ENCODE results near the gene FILIP1L. TPM values are rescaled to one million over a fixed set of nuclear protein-coding genes. Genes with fewer than 3 reads are reported as not detected.

The FILIP1L gene
- total and polyA plus RNA-seq, 2 of the 13 experiments (the other 11 are each of a cell fraction or from before 2014, with no cell fraction given): 8.1 to 187 TPM

- TF ChIP-seq MLXIP (CRISPR knock-in tag; IDR thresholded peaks at IDR 0.05; ENCODE audit: borderline replicate concordance) (no peak), ZNF430 (CRISPR knock-in tag; IDR thresholded peaks at IDR 0.05) (no peak), PLRG1 (conservative IDR thresholded peaks at IDR 0.05) (no peak), ZNF317 (CRISPR knock-in tag; IDR thresholded peaks at IDR 0.05) (no peak), PBX3 (CRISPR knock-in tag; IDR thresholded peaks at IDR 0.05; ENCODE audit: borderline replicate concordance) (no peak), ZNF331 (CRISPR knock-in tag; IDR thresholded peaks at IDR 0.05) (no peak), ARNTL (CRISPR knock-in tag; IDR thresholded peaks at IDR 0.05) (no peak), DDIT3 (CRISPR knock-in tag; IDR thresholded peaks at IDR 0.05) (no peak), FOXJ3 (CRISPR knock-in tag; IDR thresholded peaks at IDR 0.05; ENCODE audit: borderline replicate concordance) (no peak), BRF2 (CRISPR knock-in tag; IDR thresholded peaks at IDR 0.05) (no peak), TCF7 (IDR thresholded peaks at IDR 0.05; ENCODE audit: low read depth) (no peak)
- TF ChIP-seq, protein P1, sequence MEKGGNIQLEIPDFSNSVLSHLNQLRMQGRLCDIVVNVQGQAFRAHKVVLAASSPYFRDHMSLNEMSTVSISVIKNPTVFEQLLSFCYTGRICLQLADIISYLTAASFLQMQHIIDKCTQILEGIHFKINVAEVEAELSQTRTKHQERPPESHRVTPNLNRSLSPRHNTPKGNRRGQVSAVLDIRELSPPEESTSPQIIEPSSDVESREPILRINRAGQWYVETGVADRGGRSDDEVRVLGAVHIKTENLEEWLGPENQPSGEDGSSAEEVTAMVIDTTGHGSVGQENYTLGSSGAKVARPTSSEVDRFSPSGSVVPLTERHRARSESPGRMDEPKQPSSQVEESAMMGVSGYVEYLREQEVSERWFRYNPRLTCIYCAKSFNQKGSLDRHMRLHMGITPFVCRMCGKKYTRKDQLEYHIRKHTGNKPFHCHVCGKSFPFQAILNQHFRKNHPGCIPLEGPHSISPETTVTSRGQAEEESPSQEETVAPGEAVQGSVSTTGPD (CRISPR knock-in tag; IDR thresholded peaks at IDR 0.05): no peak
Observed at GRCh38 chr3:100005665-100006393, 108.5 kb downstream of the FILIP1L start (continued).

Data from HepG2 (cell line).